HuH-7.5 (cell line): Measurements from ENCODE around the gene PCARE.

ENCODE experiments used
- DNase-seq: peaks from one replicate; pipeline ENCODE4 v3.0.0; 2011; ENCODE audit warnings: low spot score

PCARE gene

GRCh38 chr2:29035016-29035745, 39.1 kb downstream of the PCARE start:
- DNase-seq, result no peak

- no peak for DNase-seq
These were observed 40.7 kb downstream of the PCARE start for GRCh38 chr2:29033656-29034055.

GRCh38 chr2:29033172-29033571, 41.2 kb downstream of the PCARE start:
- peak; percentile 39 for DNase-seq

- no peak for DNase-seq
These were observed 42.1 kb downstream of the PCARE start for GRCh38 chr2:29032189-29032588.

- no peak for DNase-seq
These were observed 43.3 kb downstream of the PCARE start for GRCh38 chr2:29031046-29031445.

- no peak for DNase-seq
These were observed 48.6 kb downstream of the PCARE start for GRCh38 chr2:29025711-29026110.

- no peak for DNase-seq
These were observed 49.4 kb downstream of the PCARE start for GRCh38 chr2:29024882-29025430.

GRCh38 chr2:29023188-29023587, 51.1 kb downstream of the PCARE start:
- no peak for DNase-seq

GRCh38 chr2:29022679-29023078, 51.6 kb downstream of the PCARE start:
- DNase-seq, result no peak

GRCh38 chr2:29021886-29022285, 52.4 kb downstream of the PCARE start:
- DNase-seq, result no peak

GRCh38 chr2:29017716-29018435, 56.4 kb downstream of the PCARE start:
- no peak for DNase-seq

- DNase-seq, result no peak
These were observed 57.8 kb downstream of the PCARE start for GRCh38 chr2:29016504-29016903.

- no peak for DNase-seq
These were observed 58.4 kb downstream of the PCARE start for GRCh38 chr2:29015701-29016470.

- no peak for DNase-seq
These were observed 59.4 kb downstream of the PCARE start for GRCh38 chr2:29014811-29015421.

GRCh38 chr2:29014331-29014730, 60.0 kb downstream of the PCARE start:
- DNase-seq, result no peak

GRCh38 chr2:29013057-29013780, 61.1 kb downstream of the PCARE start:
- no peak for DNase-seq

- DNase-seq, result no peak
These were observed 62.1 kb downstream of the PCARE start for GRCh38 chr2:29012211-29012681.
